Memory B cell (primary cell): ENCODE data around the gene POLR3C.
"Not testable (repeated sequence)": the region's sequence is repeated elsewhere in the genome, so short reads cannot be mapped to it uniquely, and the experiment has no call there.

Source experiments
- ATAC-seq: fragments of 150-1000 bp; cut with Tn5 transposase; 2 replicates; pipeline ENCODE4 v1.10.0; 2021; ENCODE audit warnings: low read depth, mild to moderate bottlenecking, moderate library complexity
- DNase-seq, 2 donors: peaks; one replicate each; pipeline ENCODE4 v3.0.0; 2022; ENCODE audit warnings: low spot score in 2 of 2
- H3K27ac Mint-ChIP-seq: one replicate; pipeline ENCODE4 v1.8.0; 2022; ENCODE audit warnings: mild to moderate bottlenecking, moderate library complexity, mixed read lengths
- H3K27me3 Mint-ChIP-seq: one replicate; pipeline ENCODE4 v1.8.0; 2022; ENCODE audit warnings: mixed read lengths
- H3K36me3 Mint-ChIP-seq: one replicate; pipeline ENCODE4 v1.8.0; 2022; ENCODE audit warnings: mild to moderate bottlenecking, mixed read lengths
- H3K4me1 Mint-ChIP-seq: one replicate; pipeline ENCODE4 v1.8.0; 2022; ENCODE audit warnings: mixed read lengths
- H3K4me3 Mint-ChIP-seq: one replicate; pipeline ENCODE4 v1.8.0; 2022; ENCODE audit warnings: mild to moderate bottlenecking, moderate library complexity, mixed read lengths
- H3K9me3 Mint-ChIP-seq: one replicate; pipeline ENCODE4 v1.8.0; 2022; ENCODE audit warnings: mixed read lengths

Gene POLR3C

DNA sequence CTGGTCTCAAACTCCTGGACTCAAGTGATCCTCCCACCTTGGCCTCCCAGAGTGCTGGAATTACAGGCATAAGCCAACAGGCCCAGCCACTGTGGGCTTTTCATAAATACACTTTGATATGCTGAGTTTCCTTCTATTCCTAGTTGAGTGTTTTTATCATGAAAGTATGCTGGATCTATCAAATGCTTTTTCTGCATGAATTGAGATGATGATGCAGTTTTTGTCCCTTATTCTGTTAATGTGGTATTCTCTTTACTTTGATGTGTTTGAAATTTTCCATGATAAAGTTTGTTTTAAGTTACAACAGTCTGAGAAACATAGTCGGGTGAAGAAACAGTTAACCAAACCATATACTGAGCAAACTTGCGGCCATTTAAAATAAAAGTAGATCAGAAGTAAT, 24.2 kb upstream of the POLR3C start:
- Mint-ChIP-seq H3K9me3 (peaks cover 14% of the 10 kb centered on the region), H3K36me3 (peaks cover 36% of the 10 kb centered on the region)

DNA sequence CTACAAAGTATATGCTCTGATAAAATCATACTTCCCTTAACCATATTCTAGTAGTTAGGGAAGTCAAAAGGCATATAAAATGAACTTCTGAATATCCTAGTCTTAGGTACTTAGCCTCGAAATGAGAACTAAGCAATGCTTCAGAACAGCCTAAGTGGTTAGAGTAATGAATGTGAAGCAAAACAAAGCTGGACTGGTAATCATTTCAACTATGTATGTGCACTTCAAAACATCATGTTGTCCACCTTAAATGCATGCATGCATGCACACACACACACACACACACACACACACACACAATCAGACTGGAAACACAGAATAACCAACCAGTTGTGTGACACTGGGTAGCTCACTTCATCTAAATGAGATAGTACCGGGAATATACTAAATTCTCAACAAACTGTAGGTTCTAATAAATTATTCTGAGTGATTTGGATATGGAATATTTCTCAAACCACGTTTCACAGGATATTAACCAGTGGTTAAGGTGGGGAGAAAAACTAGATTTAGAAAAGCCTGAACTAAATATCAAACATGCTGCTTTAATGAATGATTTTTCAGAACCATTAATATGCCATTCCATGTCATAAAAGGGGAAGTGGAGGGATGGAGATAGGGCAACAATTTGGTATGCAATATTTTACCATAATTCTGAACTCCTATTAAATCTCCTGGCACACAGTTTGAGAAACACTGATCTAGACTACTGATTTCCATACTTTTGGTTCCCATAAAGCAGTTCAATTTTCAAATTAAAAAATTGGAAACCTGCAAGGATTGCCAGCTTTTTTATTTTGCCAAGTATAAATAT, 19.6 kb upstream of the POLR3C start:
- DNase-seq (no peak), ATAC-seq (no peak)
- no peaks in the 10 kb centered on the region for H3K27me3 Mint-ChIP-seq
- no peak overlapping the region for H3K4me3 Mint-ChIP-seq
- H3K27ac Mint-ChIP-seq: no peak overlapping the region
- peaks cover 20% of the 10 kb centered on the region for H3K4me1 Mint-ChIP-seq
- H3K9me3 Mint-ChIP-seq: no peaks in the 10 kb centered on the region
- H3K36me3 Mint-ChIP-seq: peaks cover 13% of the 10 kb centered on the region

More for the DNA sequence above, 24.2 kb upstream of the POLR3C start:
- no peak overlapping the region for H3K27ac Mint-ChIP-seq
- H3K4me1 Mint-ChIP-seq: peaks cover 13% of the 10 kb centered on the region
- H3K4me3 Mint-ChIP-seq: no peak overlapping the region
- no peak for DNase-seq
- no peak for ATAC-seq
- H3K27me3 Mint-ChIP-seq: no peaks in the 10 kb centered on the region

DNA sequence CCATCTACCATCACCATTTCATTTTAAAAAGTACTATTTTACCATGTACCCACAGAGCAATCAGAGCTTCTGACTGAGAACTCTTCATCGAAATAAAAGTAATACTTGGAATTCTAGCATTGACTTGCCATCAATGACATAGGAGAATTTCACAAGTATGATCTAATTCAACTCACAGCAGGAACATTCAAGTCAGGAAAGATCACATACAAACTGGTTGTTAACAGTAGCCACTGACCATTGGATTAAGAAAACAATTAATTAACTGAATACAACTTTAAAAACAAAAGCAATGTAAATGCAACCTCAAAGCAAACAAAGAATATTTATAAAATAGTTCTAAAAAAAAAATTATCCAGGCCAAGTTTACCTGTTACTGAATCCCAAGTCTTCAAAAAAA, 18.9 kb upstream of the POLR3C start:
- H3K36me3 Mint-ChIP-seq: peaks cover 8% of the 10 kb centered on the region
- no peaks in the 10 kb centered on the region for H3K27me3 Mint-ChIP-seq
- H3K4me1 Mint-ChIP-seq: peaks cover 20% of the 10 kb centered on the region
- ATAC-seq (no peak), DNase-seq (no peak)
- H3K9me3 Mint-ChIP-seq: no peaks in the 10 kb centered on the region
- H3K27ac Mint-ChIP-seq: no peak overlapping the region
- H3K4me3 Mint-ChIP-seq: no peak overlapping the region

DNA sequence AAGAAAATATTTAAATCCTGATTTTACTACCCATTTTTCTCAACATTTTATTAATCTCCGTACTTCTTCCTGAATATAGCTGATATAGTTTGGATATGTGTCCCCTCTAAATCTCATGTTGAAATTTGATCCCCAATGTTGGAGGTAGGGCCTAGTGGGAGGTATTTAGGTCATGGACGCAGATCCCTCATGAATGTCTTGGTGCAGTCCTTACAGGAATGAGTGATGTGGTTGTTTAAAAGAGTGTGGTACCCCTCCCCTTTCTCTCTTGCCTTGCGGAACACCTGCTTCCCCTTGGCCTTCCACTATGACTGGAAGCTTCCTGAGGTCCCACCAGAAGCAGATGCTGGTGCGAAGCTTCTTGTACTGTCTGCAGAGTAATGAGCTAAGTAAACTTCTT, 17.6 kb upstream of the POLR3C start:
- Mint-ChIP-seq H3K27me3 (no peaks in the 10 kb centered on the region), H3K36me3 (peaks cover 3% of the 10 kb centered on the region), H3K4me1 (peaks cover 20% of the 10 kb centered on the region), H3K9me3 (no peaks in the 10 kb centered on the region), H3K4me3 (no peak overlapping the region), H3K27ac (no peak overlapping the region)
- ATAC-seq (no peak), DNase-seq (no peak)

DNA sequence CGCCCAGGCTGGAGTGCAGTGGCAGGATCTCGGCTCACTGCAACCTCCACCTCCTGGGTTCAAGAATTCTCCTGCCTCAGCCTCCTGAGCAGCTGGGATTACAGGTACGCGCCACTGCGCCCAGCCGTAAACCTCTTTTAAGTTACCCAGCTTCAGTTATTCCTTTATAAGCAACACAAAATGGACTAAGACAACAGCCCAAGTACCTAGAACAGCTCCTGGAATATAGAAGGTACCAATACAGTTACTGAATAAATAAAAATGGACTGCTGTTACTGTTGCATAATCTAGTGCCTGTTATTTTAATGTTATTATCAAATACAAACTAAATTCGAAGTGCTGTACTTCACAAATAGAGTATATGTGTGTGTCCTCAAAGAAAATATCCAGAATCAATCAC, 17.2 kb upstream of the POLR3C start:
- no peaks in the 10 kb centered on the region for H3K27me3 Mint-ChIP-seq
- H3K4me1 Mint-ChIP-seq: peaks cover 20% of the 10 kb centered on the region
- no peak overlapping the region for H3K27ac Mint-ChIP-seq
- DNase-seq (no peak), ATAC-seq (no peak)
- H3K9me3 Mint-ChIP-seq: no peaks in the 10 kb centered on the region
- H3K36me3 Mint-ChIP-seq: peaks cover 3% of the 10 kb centered on the region
- H3K4me3 Mint-ChIP-seq: no peak overlapping the region

DNA sequence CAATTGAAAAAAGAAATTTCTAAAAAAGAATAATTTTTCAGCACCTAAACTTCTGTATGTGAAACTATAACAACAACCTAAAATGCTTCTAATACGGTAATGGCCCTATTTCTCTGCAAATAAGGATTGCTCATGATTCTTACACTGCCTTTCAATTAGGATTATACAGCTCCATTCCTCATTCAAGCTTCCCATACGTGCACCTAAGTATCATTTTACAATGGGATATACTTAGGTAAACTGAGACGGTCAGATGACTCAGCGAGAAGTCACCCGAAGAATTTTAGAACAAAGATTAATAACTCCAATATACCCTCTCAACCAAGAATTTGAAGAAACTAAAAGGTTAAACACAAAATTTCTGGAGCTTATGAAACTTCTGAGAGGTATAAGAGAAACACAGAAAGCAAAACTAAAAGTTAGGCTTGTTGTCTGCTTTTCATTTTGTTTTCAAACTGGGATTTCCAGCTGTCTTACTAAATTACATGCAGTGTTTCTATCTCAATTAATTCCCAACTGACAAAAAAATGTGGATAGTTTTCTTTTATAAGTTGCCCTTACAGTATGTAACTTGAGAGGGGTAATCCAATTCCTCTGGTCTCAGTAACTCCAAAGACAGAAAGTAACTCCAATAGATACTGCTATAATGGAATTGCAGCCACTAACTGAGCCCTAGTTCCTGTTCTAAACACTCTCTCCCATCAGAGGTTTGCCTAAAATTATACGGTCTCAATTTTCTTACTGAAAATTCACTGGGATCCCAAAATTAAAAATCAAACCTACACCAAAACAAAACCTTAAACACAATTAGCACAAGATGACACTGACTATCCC, 10.8 kb upstream of the POLR3C start:
- H3K4me3 Mint-ChIP-seq, ATAC-seq, H3K36me3 Mint-ChIP-seq: not testable (repeated sequence)

DNA sequence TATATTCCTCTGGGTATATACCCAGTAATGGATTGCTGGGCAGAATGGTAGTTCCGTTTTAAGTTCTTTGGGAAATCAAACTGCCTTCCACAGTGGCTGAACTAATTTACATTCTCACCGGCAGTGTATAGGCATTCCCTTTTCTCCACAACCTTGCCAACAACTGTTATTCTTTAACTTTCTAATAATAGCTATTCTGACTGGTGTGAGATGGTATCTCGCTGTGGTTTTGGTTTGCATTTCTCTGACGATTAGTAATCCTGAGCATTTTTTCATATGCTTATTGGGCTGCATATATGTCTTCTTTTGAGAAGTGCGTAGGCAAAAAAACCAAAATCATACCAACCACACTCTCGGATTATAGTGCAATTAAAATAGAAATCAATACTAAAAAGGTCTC, 5.9 kb upstream of the POLR3C start:
- not testable (repeated sequence) for H3K27ac Mint-ChIP-seq, DNase-seq, H3K4me3 Mint-ChIP-seq, H3K36me3 Mint-ChIP-seq, H3K9me3 Mint-ChIP-seq, H3K27me3 Mint-ChIP-seq, H3K4me1 Mint-ChIP-seq, ATAC-seq

More for the DNA sequence above, 10.8 kb upstream of the POLR3C start:
- H3K27me3 Mint-ChIP-seq, H3K4me1 Mint-ChIP-seq, H3K27ac Mint-ChIP-seq, H3K9me3 Mint-ChIP-seq, DNase-seq: not testable (repeated sequence)

DNA sequence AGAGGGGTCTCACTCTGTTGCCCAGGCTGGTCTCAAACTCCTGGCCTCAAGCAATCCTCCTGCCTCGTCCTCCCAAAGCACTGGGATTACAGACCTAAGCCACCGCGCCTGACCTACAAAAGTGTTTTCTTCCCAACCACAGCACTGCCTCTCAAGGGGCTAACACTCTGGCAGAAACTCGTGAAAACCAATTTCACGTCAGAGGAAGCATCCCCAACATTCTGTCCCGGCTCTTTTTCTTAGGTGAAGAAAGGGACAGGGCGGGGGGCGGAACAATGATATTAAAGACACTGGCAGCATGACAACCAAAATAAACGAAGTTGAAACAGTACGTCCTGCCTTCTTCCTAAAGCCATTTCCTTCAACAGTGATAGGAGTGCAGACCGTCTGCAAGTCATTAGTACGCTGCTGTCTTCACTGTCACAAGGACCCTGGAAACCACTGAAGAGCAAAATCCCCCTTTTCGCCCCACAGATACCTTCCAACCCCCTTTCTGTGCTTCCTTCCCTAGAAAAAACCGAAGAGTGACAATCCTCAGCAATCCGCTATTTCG, 1.1 kb upstream of the POLR3C start:
- ATAC-seq, H3K27me3 Mint-ChIP-seq, H3K4me3 Mint-ChIP-seq, DNase-seq, H3K4me1 Mint-ChIP-seq, H3K9me3 Mint-ChIP-seq: not testable (repeated sequence)
- H3K36me3 Mint-ChIP-seq: peaks cover 18% of the 10 kb centered on the region
- peak overlapping the region; percentile 89 for H3K27ac Mint-ChIP-seq

DNA sequence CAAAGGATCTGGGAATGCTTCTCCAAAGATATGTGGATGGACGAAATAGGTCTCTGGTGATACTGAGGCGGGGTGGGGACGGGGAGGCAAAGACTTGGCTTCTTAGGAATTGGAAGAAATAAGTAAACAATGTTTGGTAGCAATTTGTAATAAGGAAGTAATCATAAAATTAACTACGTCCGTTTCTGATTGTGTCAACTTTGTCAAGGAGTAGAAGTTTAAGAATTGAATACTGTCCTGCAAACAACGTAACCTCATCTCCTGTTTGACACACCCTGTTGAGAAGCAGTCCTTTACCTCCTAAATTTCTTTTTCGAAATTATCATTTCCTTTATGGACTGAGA, 471 bp downstream of the POLR3C start:
- Mint-ChIP-seq H3K9me3 (no peaks in the 10 kb centered on the region), H3K4me3 (peak overlapping the region; percentile 95), H3K4me1 (peaks cover 14% of the 10 kb centered on the region), H3K27ac (peak overlapping the region; percentile 89), H3K36me3 (peaks cover 29% of the 10 kb centered on the region), H3K27me3 (no peaks in the 10 kb centered on the region)
- DNase-seq (peak in 1 of 2 donors; percentile 6), ATAC-seq (no peak)

DNA sequence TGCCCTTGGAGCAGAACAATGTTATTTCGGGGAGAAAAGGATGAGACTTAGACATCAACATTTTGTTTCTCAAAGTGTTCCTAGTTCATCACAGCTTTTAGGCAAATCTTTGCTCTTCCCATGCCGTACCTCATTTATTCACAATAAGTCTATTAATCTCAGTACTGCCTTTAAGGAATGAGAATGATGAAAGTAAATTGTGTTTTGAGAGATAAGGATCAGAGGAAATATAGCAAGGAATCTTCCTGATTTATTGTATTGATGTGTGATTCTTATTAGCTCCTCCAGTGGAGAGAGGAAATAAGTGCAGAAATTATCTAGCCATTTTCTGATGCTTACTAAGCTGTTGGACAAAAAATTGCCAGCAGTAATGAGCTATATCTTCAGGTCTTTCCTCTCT, 2.0 kb downstream of the POLR3C start:
- Mint-ChIP-seq H3K27ac (no peak overlapping the region), H3K4me3 (no peak overlapping the region), H3K4me1 (peaks cover 14% of the 10 kb centered on the region), H3K36me3 (peaks cover 37% of the 10 kb centered on the region), H3K9me3 (no peaks in the 10 kb centered on the region), H3K27me3 (no peaks in the 10 kb centered on the region)
- no peak for DNase-seq
- no peak for ATAC-seq

DNA sequence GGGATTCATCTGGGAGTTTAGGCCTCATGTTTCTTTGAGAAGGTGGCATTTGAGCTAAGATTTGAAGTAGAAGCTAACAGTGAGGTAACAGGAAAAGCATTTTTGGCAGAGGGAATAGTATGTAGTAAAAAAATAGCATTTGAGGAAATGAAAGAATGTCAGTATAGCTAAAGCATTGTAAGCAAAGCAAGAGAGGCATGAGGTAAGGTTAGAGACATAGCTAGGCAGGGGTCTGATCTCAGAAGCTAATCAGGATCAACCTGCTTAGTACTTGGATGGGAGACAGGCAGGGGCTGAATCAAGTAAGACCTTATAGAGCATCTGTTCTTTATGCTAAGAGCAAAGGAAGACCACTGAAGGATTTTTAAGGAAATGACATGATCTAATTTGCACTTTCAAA, 4.0 kb downstream of the POLR3C start:
- ATAC-seq (no peak), DNase-seq (no peak)
- H3K36me3 Mint-ChIP-seq: peaks cover 46% of the 10 kb centered on the region
- no peak overlapping the region for H3K4me3 Mint-ChIP-seq
- peaks cover 14% of the 10 kb centered on the region for H3K4me1 Mint-ChIP-seq
- H3K9me3 Mint-ChIP-seq: no peaks in the 10 kb centered on the region
- H3K27ac Mint-ChIP-seq: no peak overlapping the region
- H3K27me3 Mint-ChIP-seq: no peaks in the 10 kb centered on the region

DNA sequence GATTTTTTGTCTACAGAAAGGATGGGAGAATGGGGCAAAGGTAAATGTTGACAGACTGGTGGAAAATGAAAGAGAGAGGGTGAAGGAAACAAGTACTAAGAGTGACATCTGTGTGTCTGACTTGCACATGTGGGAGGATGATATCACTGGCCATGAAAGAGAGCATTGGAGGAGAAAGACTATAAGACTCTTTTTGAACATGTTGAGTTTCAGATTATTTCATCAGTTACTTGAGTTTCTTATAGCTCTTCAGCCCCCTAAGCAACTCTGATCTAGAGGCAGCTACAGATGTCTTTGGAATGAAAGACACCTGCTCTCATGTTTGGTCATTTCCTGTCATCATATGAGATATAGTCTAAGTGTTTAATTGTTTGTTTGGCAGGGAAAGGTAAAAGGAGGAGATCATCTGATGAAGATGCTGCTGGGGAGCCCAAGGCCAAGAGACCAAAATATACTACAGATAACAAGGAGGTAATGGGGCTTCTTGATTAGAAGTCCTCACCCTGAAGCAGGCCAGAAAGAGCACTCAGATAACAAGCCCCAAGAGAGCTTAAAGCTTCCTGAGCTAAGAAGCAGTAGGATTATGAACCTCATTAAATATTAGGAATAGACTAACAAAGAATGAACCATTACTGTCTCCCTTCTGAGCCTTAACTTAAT, 4.5 kb downstream of the POLR3C start:
- Mint-ChIP-seq H3K4me3 (no peak overlapping the region), H3K27me3 (no peaks in the 10 kb centered on the region), H3K36me3 (peaks cover 50% of the 10 kb centered on the region), H3K9me3 (no peaks in the 10 kb centered on the region), H3K4me1 (peaks cover 14% of the 10 kb centered on the region), H3K27ac (no peak overlapping the region)
- ATAC-seq (no peak), DNase-seq (no peak)

DNA sequence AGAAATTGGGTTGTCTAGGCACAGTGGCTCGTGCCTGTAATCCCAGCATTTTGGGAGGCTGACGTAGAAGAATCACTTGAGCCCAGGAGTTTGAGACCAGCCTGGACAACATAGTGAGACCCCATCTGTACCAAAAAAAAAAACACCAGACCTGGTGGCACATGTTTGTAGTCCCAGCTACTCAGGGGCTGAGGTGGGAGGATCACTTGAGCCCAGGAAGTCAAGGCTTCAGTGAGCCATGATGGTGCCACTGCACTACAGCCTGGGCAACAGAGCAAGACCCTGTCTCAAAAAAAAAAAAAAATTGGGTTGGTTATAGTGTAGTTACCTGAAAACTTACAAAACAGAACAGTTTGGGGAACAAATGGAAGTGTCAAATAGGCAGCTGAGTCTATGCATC, 6.8 kb downstream of the POLR3C start:
- H3K4me3 Mint-ChIP-seq, DNase-seq, ATAC-seq, H3K27ac Mint-ChIP-seq, H3K27me3 Mint-ChIP-seq, H3K4me1 Mint-ChIP-seq, H3K9me3 Mint-ChIP-seq: not testable (repeated sequence)
- H3K36me3 Mint-ChIP-seq: peaks cover 53% of the 10 kb centered on the region

DNA sequence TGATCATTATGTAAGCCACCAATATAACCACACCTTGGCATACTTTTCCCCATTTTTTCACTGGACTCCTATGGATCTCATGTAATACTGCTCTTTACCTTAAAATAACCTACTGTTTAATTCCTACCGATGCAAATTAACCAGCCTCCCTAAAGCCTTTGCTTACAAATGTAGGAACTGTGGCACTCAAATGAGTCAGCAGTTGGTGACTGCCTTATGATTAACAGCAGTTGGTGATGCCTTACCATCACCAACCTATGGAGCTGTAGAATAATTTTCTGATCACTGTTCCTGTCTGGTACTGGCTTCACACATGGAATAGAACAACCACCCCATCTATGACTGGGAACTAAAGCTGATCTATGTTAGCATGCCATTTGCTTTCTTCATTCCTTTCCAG, 13.7 kb downstream of the POLR3C start:
- Mint-ChIP-seq H3K27ac (no peak overlapping the region), H3K27me3 (no peaks in the 10 kb centered on the region), H3K4me3 (no peak overlapping the region), H3K4me1 (no peaks in the 10 kb centered on the region), H3K9me3 (no peaks in the 10 kb centered on the region), H3K36me3 (peaks cover 31% of the 10 kb centered on the region)
- no peak for ATAC-seq
- DNase-seq: no peak
